ENCODE measurements around the gene EVA1A.

EVA1A gene

DNA sequence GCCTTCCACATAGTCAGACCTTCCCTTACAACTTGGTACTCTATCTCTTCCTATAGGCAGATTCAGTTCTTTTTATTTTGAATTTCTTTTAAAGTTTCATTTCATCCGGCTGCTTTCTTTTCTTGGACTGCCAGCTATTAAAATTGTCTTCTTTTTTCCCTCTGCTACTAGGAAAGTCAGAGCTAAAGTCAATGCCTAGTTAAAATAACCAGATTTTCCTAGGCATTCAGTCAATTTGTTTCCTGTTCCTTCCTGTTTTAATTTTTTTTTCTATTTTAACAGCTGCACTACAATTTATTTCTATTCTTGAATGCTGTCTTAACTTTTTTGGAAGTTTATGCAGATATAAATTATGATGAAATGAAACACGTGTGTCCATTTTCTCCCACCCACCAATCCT lies 84.8 kb downstream of the EVA1A start:
- H3K27me3 ChIP-seq = no peaks in the 10 kb centered on the region
- peak overlapping the region in 8 of 11 experiments; percentile 31 to 77 (median 60); a peak in 16 of 22 replicates for H3K4me2 ChIP-seq
- no peak for TF ChIP-seq Cebpa-rat (IDR thresholded peaks at IDR 0.05)
- no peaks in the 10 kb centered on the region for H3K36me3 ChIP-seq
- H3K4me1 ChIP-seq = peaks cover 0 to 55% (median 27%) of the 10 kb centered on the region in 10 experiments; a peak in 16 of 20 replicates
- 0 out of 22 replicates have a peak overlapping the region, but pooled peaks of 1 of the 11 experiments have one; percentile 14 for H3K27ac ChIP-seq
- H3K9ac ChIP-seq = no peak overlapping the region
- H4K20me1 ChIP-seq = no peaks in the 10 kb centered on the region
- no peak overlapping the region for H3K4me3 ChIP-seq
- H3K9me3 ChIP-seq (replicated peaks in 1 of 11) = peaks cover 13 to 24% (median 15%) of the 10 kb centered on the region in 11 experiments; a peak in 18 of 22 replicates

GRCh38 chr2:75475049-75475448 lies 85.7 kb downstream of the EVA1A start:
- Histone ChIP-seq H3K4me3 (no peak overlapping the region), H3K9ac (no peak overlapping the region), H3K27me3 (no peaks in the 10 kb centered on the region), H3K36me3 (no peaks in the 10 kb centered on the region), H3K4me1 (peaks cover 0 to 51% (median 27%) of the 10 kb centered on the region in 10 experiments; a peak in 16 of 20 replicates), H4K20me1 (no peaks in the 10 kb centered on the region), H3K27ac (no peak overlapping the region), H3K4me2 (peak overlapping the region in 6 of 11 experiments; percentile 31 to 77 (median 62); a peak in 10 of 22 replicates), H3K9me3 (replicated peaks in 1 of 11) (peaks cover 13 to 21% (median 15%) of the 10 kb centered on the region in 11 experiments; a peak in 18 of 22 replicates)
- TF ChIP-seq Cebpa-rat (IDR thresholded peaks at IDR 0.05) = no peak

- Histone ChIP-seq H3K4me3 (no peak overlapping the region), H3K9ac (no peak overlapping the region), H3K4me2 (peak overlapping the region in 4 of 11 experiments; percentile 59 to 77 (median 64); a peak in 5 of 22 replicates), H4K20me1 (no peaks in the 10 kb centered on the region), H3K27ac (no peak overlapping the region), H3K9me3 (replicated peaks in 1 of 11) (peaks cover 13 to 20% (median 15%) of the 10 kb centered on the region in 11 experiments; a peak in 18 of 22 replicates), H3K4me1 (peaks cover 0 to 42% (median 27%) of the 10 kb centered on the region in 10 experiments; a peak in 16 of 20 replicates), H3K27me3 (no peaks in the 10 kb centered on the region), H3K36me3 (no peaks in the 10 kb centered on the region)
- no peak for TF ChIP-seq Cebpa-rat (IDR thresholded peaks at IDR 0.05)
These were observed 86.6 kb downstream of the EVA1A start for GRCh38 chr2:75474115-75474514.

DNA sequence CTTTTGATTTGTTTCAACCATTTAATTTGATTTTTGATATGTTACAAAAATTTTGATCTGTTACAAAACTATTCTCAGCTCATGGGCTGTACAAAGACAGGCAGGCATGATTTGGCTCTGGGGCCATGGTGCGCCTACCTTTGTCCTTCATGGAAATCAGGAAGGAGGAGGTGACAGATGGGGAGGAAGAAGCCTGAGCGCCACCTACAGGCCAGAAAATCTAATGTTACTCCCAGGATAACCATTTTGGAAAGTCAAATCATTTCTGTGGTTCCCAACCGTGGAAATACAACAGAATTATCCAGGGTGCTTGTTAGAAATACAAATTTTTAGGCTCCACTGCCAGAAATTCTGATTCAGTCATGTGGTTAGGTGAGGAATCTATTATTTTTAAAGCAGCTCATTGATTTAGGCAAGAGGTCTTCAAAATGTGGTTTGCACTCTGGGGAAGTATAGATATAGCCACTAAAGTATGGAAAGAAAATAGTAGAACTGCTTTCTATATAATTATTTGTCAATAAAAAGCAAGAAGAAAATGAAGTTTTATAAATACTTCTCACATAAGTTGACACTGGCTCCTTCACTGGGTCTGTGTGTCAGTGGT lies 93.9 kb downstream of the EVA1A start:
- Histone ChIP-seq H3K9me3 (replicated peaks in 1 of 11) (no peaks in the 10 kb centered on the region), H3K27me3 (no peaks in the 10 kb centered on the region), H4K20me1 (no peaks in the 10 kb centered on the region), H3K36me3 (no peaks in the 10 kb centered on the region), H3K4me3 (no peak overlapping the region), H3K4me2 (no peak overlapping the region), H3K4me1 (no peaks in the 10 kb centered on the region), H3K27ac (no peak overlapping the region), H3K9ac (no peak overlapping the region)
- TF ChIP-seq Cebpa-rat (IDR thresholded peaks at IDR 0.05) = no peak

DNA sequence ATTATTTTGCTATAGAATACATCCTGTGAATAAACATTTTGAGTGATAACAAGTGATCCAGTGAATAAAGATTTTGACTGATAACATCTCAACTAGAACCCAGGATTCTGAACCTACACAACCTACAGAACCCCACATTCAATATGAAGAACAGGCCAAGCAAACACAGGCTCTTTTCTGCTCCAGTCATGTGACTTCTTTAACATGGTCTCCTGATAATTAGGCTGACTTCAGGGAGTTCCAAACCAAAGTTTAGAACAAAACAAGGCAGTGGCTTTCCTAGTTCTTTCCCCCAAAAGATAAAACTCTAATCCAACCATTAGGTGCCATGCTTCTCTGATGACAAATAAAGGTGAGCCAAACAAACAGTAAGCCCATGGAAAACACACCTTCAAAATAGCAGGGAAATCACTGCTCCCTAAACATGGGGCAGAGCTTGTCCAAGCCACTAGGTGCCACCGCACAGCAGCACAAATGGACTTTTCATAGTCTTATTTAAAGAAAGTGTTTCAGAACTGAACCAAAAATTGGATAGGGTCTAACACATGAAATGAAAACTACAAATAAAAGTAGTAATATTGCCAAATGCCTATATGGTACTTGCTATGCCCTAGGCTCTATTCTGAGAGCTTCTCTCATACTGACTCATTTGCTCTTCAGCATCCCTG lies 95.3 kb downstream of the EVA1A start:
- Histone ChIP-seq H3K4me1 (no peaks in the 10 kb centered on the region), H3K36me3 (no peaks in the 10 kb centered on the region), H3K27ac (no peak overlapping the region), H3K27me3 (no peaks in the 10 kb centered on the region), H3K4me2 (no peak overlapping the region), H3K9me3 (replicated peaks in 1 of 11) (no peaks in the 10 kb centered on the region; a peak in 1 of 22 replicates), H3K9ac (no peak overlapping the region), H4K20me1 (no peaks in the 10 kb centered on the region), H3K4me3 (no peak overlapping the region)
- TF ChIP-seq Cebpa-rat (IDR thresholded peaks at IDR 0.05) = no peak

GRCh38 chr2:75464348-75464946 lies 96.3 kb downstream of the EVA1A start:
- no peaks in the 10 kb centered on the region for H4K20me1 ChIP-seq
- no peaks in the 10 kb centered on the region for H3K27me3 ChIP-seq
- H3K4me1 ChIP-seq = no peaks in the 10 kb centered on the region
- H3K36me3 ChIP-seq = no peaks in the 10 kb centered on the region
- H3K27ac ChIP-seq = no peak overlapping the region
- TF ChIP-seq Cebpa-rat (IDR thresholded peaks at IDR 0.05) = no peak
- H3K4me2 ChIP-seq = no peak overlapping the region
- no peaks in the 10 kb centered on the region; a peak in 1 of 22 replicates for H3K9me3 ChIP-seq (replicated peaks in 1 of 11)
- H3K4me3 ChIP-seq = no peak overlapping the region
- H3K9ac ChIP-seq = no peak overlapping the region

DNA sequence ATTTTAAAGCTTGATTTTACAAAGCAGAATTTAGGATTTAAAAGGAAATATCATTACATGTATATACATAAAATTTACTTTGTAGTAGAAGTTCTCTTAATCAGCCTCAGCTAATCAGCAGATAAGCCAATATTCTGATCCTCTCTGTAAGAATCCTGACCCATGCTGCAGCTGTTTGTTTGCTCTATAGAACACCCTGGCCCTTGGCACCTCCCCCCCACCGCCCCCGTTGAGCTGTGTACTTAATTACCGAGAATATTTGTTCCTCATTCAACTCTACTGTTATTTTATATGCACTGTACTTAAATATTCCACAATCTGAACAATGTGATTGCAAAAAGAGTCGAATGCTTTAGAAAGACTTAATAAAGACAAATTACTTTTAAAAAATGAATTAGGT lies 98.0 kb downstream of the EVA1A start:
- Histone ChIP-seq H3K4me3 (no peak overlapping the region), H4K20me1 (no peaks in the 10 kb centered on the region), H3K36me3 (no peaks in the 10 kb centered on the region), H3K9me3 (replicated peaks in 1 of 11) (no peaks in the 10 kb centered on the region; a peak in 1 of 22 replicates), H3K4me2 (no peak overlapping the region), H3K27me3 (no peaks in the 10 kb centered on the region), H3K9ac (no peak overlapping the region), H3K4me1 (no peaks in the 10 kb centered on the region), H3K27ac (no peak overlapping the region)
- TF ChIP-seq Cebpa-rat (IDR thresholded peaks at IDR 0.05) = no peak

DNA sequence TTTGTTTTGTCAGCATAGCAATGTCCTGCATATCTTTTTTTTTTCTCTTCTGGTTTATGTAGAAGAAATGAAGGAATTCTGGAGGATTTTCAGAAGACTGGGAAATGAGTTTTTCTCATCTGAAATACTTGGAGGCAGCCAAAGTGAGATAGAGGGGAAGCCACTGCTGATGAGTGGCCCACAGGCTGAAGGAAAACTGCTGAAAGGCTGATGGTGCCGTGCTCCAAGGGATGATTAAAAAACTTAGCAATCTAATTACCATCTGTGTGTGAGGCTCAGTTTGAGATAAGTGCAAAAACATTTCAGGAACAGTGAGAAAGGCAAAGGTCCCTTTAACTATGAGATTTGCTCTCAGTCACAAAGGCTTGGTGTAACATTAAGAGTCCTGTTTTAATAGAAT lies 98.5 kb downstream of the EVA1A start:
- Histone ChIP-seq H3K9ac (no peak overlapping the region), H3K4me3 (no peak overlapping the region), H4K20me1 (no peaks in the 10 kb centered on the region), H3K27me3 (no peaks in the 10 kb centered on the region), H3K27ac (no peak overlapping the region), H3K4me2 (no peak overlapping the region), H3K4me1 (no peaks in the 10 kb centered on the region), H3K36me3 (no peaks in the 10 kb centered on the region), H3K9me3 (replicated peaks in 1 of 11) (no peaks in the 10 kb centered on the region; a peak in 1 of 22 replicates)
- no peak for TF ChIP-seq Cebpa-rat (IDR thresholded peaks at IDR 0.05)

- no peaks in the 10 kb centered on the region for H3K36me3 ChIP-seq
- H3K4me1 ChIP-seq = no peaks in the 10 kb centered on the region
- no peak overlapping the region for H3K4me3 ChIP-seq
- no peak overlapping the region for H3K4me2 ChIP-seq
- no peaks in the 10 kb centered on the region; a peak in 1 of 22 replicates for H3K9me3 ChIP-seq (replicated peaks in 1 of 11)
- no peak for TF ChIP-seq Cebpa-rat (IDR thresholded peaks at IDR 0.05)
- no peaks in the 10 kb centered on the region for H4K20me1 ChIP-seq
- no peak overlapping the region for H3K27ac ChIP-seq
- H3K9ac ChIP-seq = no peak overlapping the region
- no peaks in the 10 kb centered on the region for H3K27me3 ChIP-seq
These were observed 100.1 kb downstream of the EVA1A start for GRCh38 chr2:75460630-75461029.

All from BLaER1 treated with 17β-estradiol and CSF1 and Interleukin-3, amounts not matched to agents 10 nM and 100 nM (cell line).